T47D (cell line): ENCODE results near the gene MPDU1.

ENCODE experiments used
- DNase-seq, 2 experiments: peaks; one replicate each; pipeline versions ENCODE4 v3.0.0 to v3.0.0-alpha.2; 2011 to 2012; ENCODE audit warnings: low read depth in 1 of 2, low spot score in 1 of 2
- JUND ChIP-seq: IDR thresholded peaks from 2 replicates; pipeline ENCODE4 v1.6.1; 2012; ENCODE audit warnings: low read depth
- in situ Hi-C: cut with HindIII; loops from 2 replicates; pipeline ENCODE4 v1.10.0; 2016; ENCODE audit warnings: low sequenced_read_pairs, low pct_unique_long_range_greater_than_20kb

MPDU1 gene

GRCh38 chr17:7579001-7579833 lies 4.4 kb upstream of the MPDU1 start, which contains the start of gene CD68:
Gene CD68, plus strand, starts transcription at chr17:7579638. Its CDS starts 40 bp downstream, at chr17:7579678.
- DNase-seq: peak in 1 of 2 experiments; percentile 75
- peak; percentile 24; the same call in 1 of the 2 replicates for TF ChIP-seq JUND
- in situ Hi-C loops: no loop called here

- TF ChIP-seq JUND: no peak
- in situ Hi-C loops: no loop called here
- no peak for DNase-seq
Observed at GRCh38 chr17:7579834-7580603, 3.6 kb upstream of the MPDU1 start.

GRCh38 chr17:7580604-7581575 lies 2.8 kb upstream of the MPDU1 start:
- in situ Hi-C loops: no loop called here
- DNase-seq: no peak
- TF ChIP-seq JUND: no peak

- no peak for TF ChIP-seq JUND
- in situ Hi-C loops: no loop called here
- no peak for DNase-seq
Observed at GRCh38 chr17:7582396-7583252, 1.0 kb upstream of the MPDU1 start.

GRCh38 chr17:7586673-7587419 lies 3.2 kb downstream of the MPDU1 start:
- peak in 1 of 2 experiments; percentile 79 for DNase-seq
- in situ Hi-C loops: no loop called here
- no peak for TF ChIP-seq JUND

GRCh38 chr17:7587420-7588151 lies 3.9 kb downstream of the MPDU1 start:
- no peak for DNase-seq
- no peak for TF ChIP-seq JUND
- in situ Hi-C loops: no loop called here

GRCh38 chr17:7588553-7589203 lies 5.0 kb downstream of the MPDU1 start:
- no peak for TF ChIP-seq JUND
- in situ Hi-C loops: no loop called here

GRCh38 chr17:7589204-7589868 lies 5.7 kb downstream of the MPDU1 start:
- in situ Hi-C loops: no loop called here
- no peak for TF ChIP-seq JUND

More at GRCh38 chr17:7588553-7589203, 5.0 kb downstream of the MPDU1 start:
- no peak for DNase-seq

GRCh38 chr17:7589891-7590691 lies 6.4 kb downstream of the MPDU1 start, which contains the start of gene SOX15:
Gene SOX15, minus strand, starts transcription at chr17:7590094. Its CDS starts 418 bp downstream, at chr17:7589676.
- DNase-seq: peak in 1 of 2 experiments; percentile 56
- in situ Hi-C loops: no loop called here
- TF ChIP-seq JUND: no peak

More at GRCh38 chr17:7589204-7589868, 5.7 kb downstream of the MPDU1 start:
- DNase-seq: no peak
